ENCODE measurements around the gene CYBA. TPM values are rescaled to one million over a fixed set of nuclear protein-coding genes. Genes with fewer than 3 reads are reported as not detected.

CYBA gene
- total and polyA plus RNA-seq, 9 of the 15 experiments (the other 6 are each of a cell fraction or from before 2014, with no cell fraction given): 0.34 to 683 (median 93.0) TPM

GRCh38 chr16:88634141-88634993 is 16.5 kb downstream of the CYBA start (continued):
- TF ChIP-seq RBFOX2 (IDR thresholded peaks at IDR 0.05; ENCODE audit: low read depth, low read length) (peak; percentile 63), ZNF12 (CRISPR knock-in tag; IDR thresholded peaks at IDR 0.05) (0 out of 2 replicates have a peak, but pooled peaks have one; percentile 11), RBM14 (IDR thresholded peaks at IDR 0.05; ENCODE audit: borderline replicate concordance, insufficient read depth, low read depth, low read length) (0 out of 2 replicates have a peak, but pooled peaks have one; percentile 17), CHD7 (IDR thresholded peaks at IDR 0.05; ENCODE audit: low read depth, low read length) (no peak), ZNF740 (CRISPR knock-in tag; IDR thresholded peaks at IDR 0.05) (peak; percentile 64; the same call in 1 of the 2 replicates), ZNF740 (tag; IDR thresholded peaks at IDR 0.05) (no peak), RB1 (IDR thresholded peaks at IDR 0.05; ENCODE audit: low read depth) (peak; percentile 38; the same call in 1 of the 2 replicates), MNT (conservative IDR thresholded peaks at IDR 0.05) (0 out of 4 replicates have a peak, but pooled peaks of 1 of the 2 experiments have one; percentile 25), ZFX (CRISPR knock-in tag; IDR thresholded peaks at IDR 0.05) (peak; percentile 47; the same call in 1 of the 2 replicates), POLR3G (IDR thresholded peaks at IDR 0.05; ENCODE audit: extremely low read depth, insufficient read length, insufficient replicate concordance) (no peak), CCNT2 (IDR thresholded peaks at IDR 0.05; ENCODE audit: borderline replicate concordance, extremely low read depth, insufficient read length, low read depth, low read length) (peak; percentile 22)
